ENCODE measurements around the gene ACTR3.

Gene ACTR3

GRCh38 chr2:113894156-113894743 is 4.4 kb downstream of the ACTR3 start:
- peak in 2 of 3 donors; percentile 36 to 55 for DNase-seq
- CTCF ChIA-PET, result interaction anchor here (0.6 to 0.9 kb wide), 2 partner anchors 37 to 110 kb away, joined by 3 read pairs; no protein-coding TSS in a partner anchor

GRCh38 chr2:113895301-113895700 is 5.4 kb downstream of the ACTR3 start:
- Histone ChIP-seq H3K27ac (ENCODE audit: insufficient read depth in 1 of 2, low read depth in 1 of 2, low read length in 2 of 2, poor library complexity in 1 of 2, severe bottlenecking in 2 of 2) (no peak overlapping the region), H3K4me3 (ENCODE audit: control insufficient read depth in 1 of 7, extremely low read depth in 1 of 7, insufficient read depth in 4 of 7, low read depth in 2 of 7, low read length in 6 of 7) (no peak overlapping the region), H3K36me3 (ENCODE audit: control insufficient read depth in 4 of 4, insufficient read depth in 4 of 4, low read length in 3 of 4) (peaks cover 0 to 23% (median 7%) of the 10 kb centered on the region in 4 experiments), H3K9me3 (ENCODE audit: control extremely low read depth in 1 of 5, control insufficient read depth in 4 of 5, insufficient read depth in 2 of 5, low read depth in 1 of 5, low read length in 4 of 5) (no peaks in the 10 kb centered on the region), H3K4me1 (ENCODE audit: control extremely low read depth in 1 of 4, control insufficient read depth in 4 of 4, insufficient read depth in 4 of 4, low read length in 3 of 4) (peaks cover 8 to 48% (median 34%) of the 10 kb centered on the region in 4 experiments), H3K27me3 (replicated peaks in 2 of 5; ENCODE audit: control insufficient read depth in 4 of 5, insufficient read depth in 5 of 5, low read length in 4 of 5) (no peaks in the 10 kb centered on the region)
- POLR2A ChIA-PET, result no interaction called here
- CTCF ChIA-PET, result no interaction called here
- WGBS (ENCODE audit: insufficient coverage), result 92% methylated on average over 2 of the region's 4 CpGs
- DNase-seq, result no peak

More at GRCh38 chr2:113894156-113894743, 4.4 kb downstream of the ACTR3 start:
- Histone ChIP-seq H3K27ac (ENCODE audit: insufficient read depth in 1 of 2, low read depth in 1 of 2, low read length in 2 of 2, poor library complexity in 1 of 2, severe bottlenecking in 2 of 2) (peak overlapping the region in 1 of 2 experiments; percentile 34), H3K9me3 (ENCODE audit: control extremely low read depth in 1 of 5, control insufficient read depth in 4 of 5, insufficient read depth in 2 of 5, low read depth in 1 of 5, low read length in 4 of 5) (no peaks in the 10 kb centered on the region), H3K27me3 (replicated peaks in 2 of 5; ENCODE audit: control insufficient read depth in 4 of 5, insufficient read depth in 5 of 5, low read length in 4 of 5) (no peaks in the 10 kb centered on the region), H3K36me3 (ENCODE audit: control insufficient read depth in 4 of 4, insufficient read depth in 4 of 4, low read length in 3 of 4) (peaks cover 0 to 23% (median 7%) of the 10 kb centered on the region in 4 experiments), H3K4me3 (ENCODE audit: control insufficient read depth in 1 of 7, extremely low read depth in 1 of 7, insufficient read depth in 4 of 7, low read depth in 2 of 7, low read length in 6 of 7) (no peak overlapping the region), H3K4me1 (ENCODE audit: control extremely low read depth in 1 of 4, control insufficient read depth in 4 of 4, insufficient read depth in 4 of 4, low read length in 3 of 4) (peaks cover 8 to 43% (median 35%) of the 10 kb centered on the region in 4 experiments)
- WGBS (ENCODE audit: insufficient coverage), result 93% methylated on average over 2 of the region's 7 CpGs
- POLR2A ChIA-PET, result interaction anchor here (0.6 kb wide), 2 partner anchors 19 to 24 kb away, joined by 3 to 4 read pairs; no protein-coding TSS in a partner anchor

GRCh38 chr2:113895819-113896563 is 6.1 kb downstream of the ACTR3 start:
- no CpG with 5 or more reads among the region's 1 CpG for WGBS (ENCODE audit: insufficient coverage)
- peaks cover 0 to 26% (median 7%) of the 10 kb centered on the region in 4 experiments for H3K36me3 ChIP-seq (ENCODE audit: control insufficient read depth in 4 of 4, insufficient read depth in 4 of 4, low read length in 3 of 4)
- ChIA-PET CTCF (no interaction called here), POLR2A (no interaction called here)
- H3K4me1 ChIP-seq (ENCODE audit: control extremely low read depth in 1 of 4, control insufficient read depth in 4 of 4, insufficient read depth in 4 of 4, low read length in 3 of 4), result peaks cover 8 to 48% (median 34%) of the 10 kb centered on the region in 4 experiments
- peak overlapping the region in 1 of 7 experiments; percentile 23 for H3K4me3 ChIP-seq (ENCODE audit: control insufficient read depth in 1 of 7, extremely low read depth in 1 of 7, insufficient read depth in 4 of 7, low read depth in 2 of 7, low read length in 6 of 7)
- no peak overlapping the region for H3K27ac ChIP-seq (ENCODE audit: insufficient read depth in 1 of 2, low read depth in 1 of 2, low read length in 2 of 2, poor library complexity in 1 of 2, severe bottlenecking in 2 of 2)
- DNase-seq, result peak in 1 of 3 donors; percentile 39
- H3K27me3 ChIP-seq (replicated peaks in 2 of 5; ENCODE audit: control insufficient read depth in 4 of 5, insufficient read depth in 5 of 5, low read length in 4 of 5), result no peaks in the 10 kb centered on the region
- H3K9me3 ChIP-seq (ENCODE audit: control extremely low read depth in 1 of 5, control insufficient read depth in 4 of 5, insufficient read depth in 2 of 5, low read depth in 1 of 5, low read length in 4 of 5), result no peaks in the 10 kb centered on the region

GRCh38 chr2:113896791-113897190 is 6.9 kb downstream of the ACTR3 start:
- no CpG with 5 or more reads among the region's 2 CpGs for WGBS (ENCODE audit: insufficient coverage)
- CTCF ChIA-PET, result no interaction called here
- no peak overlapping the region for H3K27ac ChIP-seq (ENCODE audit: insufficient read depth in 1 of 2, low read depth in 1 of 2, low read length in 2 of 2, poor library complexity in 1 of 2, severe bottlenecking in 2 of 2)

GRCh38 chr2:113898081-113898480 is 8.2 kb downstream of the ACTR3 start:
- H3K4me3 ChIP-seq (ENCODE audit: control insufficient read depth in 1 of 7, extremely low read depth in 1 of 7, insufficient read depth in 4 of 7, low read depth in 2 of 7, low read length in 6 of 7), result no peak overlapping the region
- POLR2A ChIA-PET, result no interaction called here

More at GRCh38 chr2:113896791-113897190, 6.9 kb downstream of the ACTR3 start:
- H3K4me3 ChIP-seq (ENCODE audit: control insufficient read depth in 1 of 7, extremely low read depth in 1 of 7, insufficient read depth in 4 of 7, low read depth in 2 of 7, low read length in 6 of 7), result no peak overlapping the region
- DNase-seq, result no peak
- H3K4me1 ChIP-seq (ENCODE audit: control extremely low read depth in 1 of 4, control insufficient read depth in 4 of 4, insufficient read depth in 4 of 4, low read length in 3 of 4), result peaks cover 8 to 45% (median 32%) of the 10 kb centered on the region in 4 experiments
- no peaks in the 10 kb centered on the region for H3K27me3 ChIP-seq (replicated peaks in 2 of 5; ENCODE audit: control insufficient read depth in 4 of 5, insufficient read depth in 5 of 5, low read length in 4 of 5)
- peaks cover 0 to 26% (median 7%) of the 10 kb centered on the region in 4 experiments for H3K36me3 ChIP-seq (ENCODE audit: control insufficient read depth in 4 of 4, insufficient read depth in 4 of 4, low read length in 3 of 4)
- POLR2A ChIA-PET, result no interaction called here
- no peaks in the 10 kb centered on the region for H3K9me3 ChIP-seq (ENCODE audit: control extremely low read depth in 1 of 5, control insufficient read depth in 4 of 5, insufficient read depth in 2 of 5, low read depth in 1 of 5, low read length in 4 of 5)

GRCh38 chr2:113899166-113899565 is 9.3 kb downstream of the ACTR3 start:
- peaks cover 13 to 45% (median 32%) of the 10 kb centered on the region in 4 experiments for H3K4me1 ChIP-seq (ENCODE audit: control extremely low read depth in 1 of 4, control insufficient read depth in 4 of 4, insufficient read depth in 4 of 4, low read length in 3 of 4)
- CTCF ChIA-PET, result no interaction called here
- H3K27me3 ChIP-seq (replicated peaks in 2 of 5; ENCODE audit: control insufficient read depth in 4 of 5, insufficient read depth in 5 of 5, low read length in 4 of 5), result no peaks in the 10 kb centered on the region
- no peak overlapping the region for H3K4me3 ChIP-seq (ENCODE audit: control insufficient read depth in 1 of 7, extremely low read depth in 1 of 7, insufficient read depth in 4 of 7, low read depth in 2 of 7, low read length in 6 of 7)
- POLR2A ChIA-PET, result no interaction called here
- no peak for DNase-seq
- H3K9me3 ChIP-seq (ENCODE audit: control extremely low read depth in 1 of 5, control insufficient read depth in 4 of 5, insufficient read depth in 2 of 5, low read depth in 1 of 5, low read length in 4 of 5), result no peaks in the 10 kb centered on the region
- H3K36me3 ChIP-seq (ENCODE audit: control insufficient read depth in 4 of 4, insufficient read depth in 4 of 4, low read length in 3 of 4), result peaks cover 0 to 18% (median 3%) of the 10 kb centered on the region in 4 experiments
- no peak overlapping the region for H3K27ac ChIP-seq (ENCODE audit: insufficient read depth in 1 of 2, low read depth in 1 of 2, low read length in 2 of 2, poor library complexity in 1 of 2, severe bottlenecking in 2 of 2)

More at GRCh38 chr2:113898081-113898480, 8.2 kb downstream of the ACTR3 start:
- H3K27me3 ChIP-seq (replicated peaks in 2 of 5; ENCODE audit: control insufficient read depth in 4 of 5, insufficient read depth in 5 of 5, low read length in 4 of 5), result no peaks in the 10 kb centered on the region
- CTCF ChIA-PET, result no interaction called here
- peaks cover 0 to 22% (median 7%) of the 10 kb centered on the region in 4 experiments for H3K36me3 ChIP-seq (ENCODE audit: control insufficient read depth in 4 of 4, insufficient read depth in 4 of 4, low read length in 3 of 4)
- H3K9me3 ChIP-seq (ENCODE audit: control extremely low read depth in 1 of 5, control insufficient read depth in 4 of 5, insufficient read depth in 2 of 5, low read depth in 1 of 5, low read length in 4 of 5), result no peaks in the 10 kb centered on the region
- peaks cover 15 to 43% (median 34%) of the 10 kb centered on the region in 4 experiments for H3K4me1 ChIP-seq (ENCODE audit: control extremely low read depth in 1 of 4, control insufficient read depth in 4 of 4, insufficient read depth in 4 of 4, low read length in 3 of 4)
- H3K27ac ChIP-seq (ENCODE audit: insufficient read depth in 1 of 2, low read depth in 1 of 2, low read length in 2 of 2, poor library complexity in 1 of 2, severe bottlenecking in 2 of 2), result no peak overlapping the region
- DNase-seq, result no peak

DNA sequence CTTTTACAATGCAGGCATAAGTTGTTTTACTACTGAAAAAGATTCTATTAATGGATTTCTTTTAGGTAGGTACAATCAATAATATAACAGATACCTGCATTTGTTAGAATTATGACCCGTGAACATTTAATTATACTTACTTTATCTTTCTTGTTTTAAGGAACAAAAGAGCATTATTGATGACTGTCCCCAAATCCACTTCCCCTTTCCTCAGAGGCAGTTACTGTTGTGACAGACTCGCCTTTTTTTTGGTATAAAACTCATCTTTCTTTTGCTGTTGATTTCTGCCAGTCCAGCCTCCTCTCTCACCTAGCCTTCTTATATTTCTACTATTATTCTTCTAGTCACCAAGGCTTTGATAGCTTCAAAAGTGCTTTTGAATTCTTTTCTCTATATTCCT is 12.1 kb downstream of the ACTR3 start:
- 0% methylated on average over 1 of the region's 2 CpGs for WGBS (ENCODE audit: insufficient coverage)
- CTCF ChIA-PET, result interaction anchor here (1.0 kb wide), 1 partner anchor 36 kb away, joined by 4 read pairs; no protein-coding TSS in a partner anchor
- H3K4me3 ChIP-seq (ENCODE audit: control insufficient read depth in 1 of 7, extremely low read depth in 1 of 7, insufficient read depth in 4 of 7, low read depth in 2 of 7, low read length in 6 of 7), result peak overlapping the region in 1 of 7 experiments; percentile 6
- POLR2A ChIA-PET, result no interaction called here
- H3K36me3 ChIP-seq (ENCODE audit: control insufficient read depth in 4 of 4, insufficient read depth in 4 of 4, low read length in 3 of 4), result peaks cover 0 to 10% (median 2%) of the 10 kb centered on the region in 4 experiments
- DNase-seq, result peak; percentile 62 to 90 (median 83)
- peaks cover 0 to 7% (median 0%) of the 10 kb centered on the region in 5 experiments for H3K9me3 ChIP-seq (ENCODE audit: control extremely low read depth in 1 of 5, control insufficient read depth in 4 of 5, insufficient read depth in 2 of 5, low read depth in 1 of 5, low read length in 4 of 5)
- H3K27me3 ChIP-seq (replicated peaks in 2 of 5; ENCODE audit: control insufficient read depth in 4 of 5, insufficient read depth in 5 of 5, low read length in 4 of 5), result no peaks in the 10 kb centered on the region
- peak overlapping the region in 1 of 2 experiments; percentile 64 for H3K27ac ChIP-seq (ENCODE audit: insufficient read depth in 1 of 2, low read depth in 1 of 2, low read length in 2 of 2, poor library complexity in 1 of 2, severe bottlenecking in 2 of 2)
- H3K4me1 ChIP-seq (ENCODE audit: control extremely low read depth in 1 of 4, control insufficient read depth in 4 of 4, insufficient read depth in 4 of 4, low read length in 3 of 4), result peaks cover 10 to 35% (median 22%) of the 10 kb centered on the region in 4 experiments

Measured in common myeloid progenitor, CD34-positive (primary cell).